Measurements from ENCODE around the gene CAPN13. TPM values are rescaled to one million over a fixed set of nuclear protein-coding genes. Genes with fewer than 3 reads are reported as not detected.

CAPN13 gene
- polyA plus RNA-seq, 1 donor from 2014 or later: not detected

GRCh38 chr2:30763151-30763660 lies 44.0 kb downstream of the CAPN13 start:
- H3K4me1 Mint-ChIP-seq: peaks cover 0 to 2% (median 2%) of the 10 kb centered on the region in 3 donors
- no peak overlapping the region for H3K4me3 Mint-ChIP-seq
- peaks cover 15% of the 10 kb centered on the region for H3K27me3 Mint-ChIP-seq
- no peaks in the 10 kb centered on the region for H3K9me3 Mint-ChIP-seq
- H3K36me3 Mint-ChIP-seq: no peaks in the 10 kb centered on the region
- peak overlapping the region in 1 of 3 donors; percentile 57 for H3K27ac Mint-ChIP-seq

- no peak overlapping the region for H3K27ac Mint-ChIP-seq
- no peak overlapping the region for H3K4me3 Mint-ChIP-seq
- H3K36me3 Mint-ChIP-seq: no peaks in the 10 kb centered on the region
- no peaks in the 10 kb centered on the region for H3K4me1 Mint-ChIP-seq
- H3K27me3 Mint-ChIP-seq: peaks cover 14% of the 10 kb centered on the region
- H3K9me3 Mint-ChIP-seq: no peaks in the 10 kb centered on the region
These were observed 46.0 kb downstream of the CAPN13 start for GRCh38 chr2:30761226-30761625.

- peaks cover 12% of the 10 kb centered on the region for H3K27me3 Mint-ChIP-seq
These were observed 47.8 kb downstream of the CAPN13 start for GRCh38 chr2:30759481-30759880.

GRCh38 chr2:30758191-30758651 lies 49.0 kb downstream of the CAPN13 start:
- Mint-ChIP-seq H3K27ac (peak overlapping the region in 1 of 3 donors; percentile 74), H3K4me3 (no peak overlapping the region), H3K9me3 (no peaks in the 10 kb centered on the region), H3K27me3 (peaks cover 12% of the 10 kb centered on the region), H3K36me3 (no peaks in the 10 kb centered on the region), H3K4me1 (no peaks in the 10 kb centered on the region)

More at GRCh38 chr2:30759481-30759880, 47.8 kb downstream of the CAPN13 start:
- H3K4me1 Mint-ChIP-seq: no peaks in the 10 kb centered on the region
- no peak overlapping the region for H3K27ac Mint-ChIP-seq
- H3K36me3 Mint-ChIP-seq: no peaks in the 10 kb centered on the region
- no peaks in the 10 kb centered on the region for H3K9me3 Mint-ChIP-seq
- H3K4me3 Mint-ChIP-seq: no peak overlapping the region

GRCh38 chr2:30757749-30758148 lies 49.5 kb downstream of the CAPN13 start:
- Mint-ChIP-seq H3K4me1 (no peaks in the 10 kb centered on the region), H3K9me3 (no peaks in the 10 kb centered on the region), H3K27me3 (peaks cover 14% of the 10 kb centered on the region), H3K27ac (peak overlapping the region in 1 of 3 donors; percentile 74), H3K36me3 (no peaks in the 10 kb centered on the region), H3K4me3 (no peak overlapping the region)

GRCh38 chr2:30756971-30757370 lies 50.3 kb downstream of the CAPN13 start:
- Mint-ChIP-seq H3K27ac (peak overlapping the region in 1 of 3 donors; percentile 65), H3K27me3 (peaks cover 18% of the 10 kb centered on the region), H3K36me3 (no peaks in the 10 kb centered on the region), H3K4me1 (no peaks in the 10 kb centered on the region), H3K9me3 (no peaks in the 10 kb centered on the region), H3K4me3 (no peak overlapping the region)

GRCh38 chr2:30756051-30756719 lies 51.1 kb downstream of the CAPN13 start:
- no peaks in the 10 kb centered on the region for H3K9me3 Mint-ChIP-seq
- no peaks in the 10 kb centered on the region for H3K36me3 Mint-ChIP-seq
- H3K27ac Mint-ChIP-seq: peak overlapping the region in 1 of 3 donors; percentile 29
- H3K27me3 Mint-ChIP-seq: peaks cover 18% of the 10 kb centered on the region
- H3K4me1 Mint-ChIP-seq: no peaks in the 10 kb centered on the region
- H3K4me3 Mint-ChIP-seq: no peak overlapping the region

- no peaks in the 10 kb centered on the region for H3K4me1 Mint-ChIP-seq
- no peaks in the 10 kb centered on the region for H3K9me3 Mint-ChIP-seq
- no peak overlapping the region for H3K4me3 Mint-ChIP-seq
- no peaks in the 10 kb centered on the region for H3K36me3 Mint-ChIP-seq
- peaks cover 15% of the 10 kb centered on the region for H3K27me3 Mint-ChIP-seq
- H3K27ac Mint-ChIP-seq: no peak overlapping the region
These were observed 53.6 kb downstream of the CAPN13 start for GRCh38 chr2:30753630-30754029.

GRCh38 chr2:30752811-30753210 lies 54.4 kb downstream of the CAPN13 start:
- Mint-ChIP-seq H3K4me1 (no peaks in the 10 kb centered on the region), H3K27me3 (peaks cover 17% of the 10 kb centered on the region), H3K9me3 (no peaks in the 10 kb centered on the region), H3K36me3 (no peaks in the 10 kb centered on the region), H3K4me3 (no peak overlapping the region), H3K27ac (no peak overlapping the region)

- Mint-ChIP-seq H3K4me3 (no peak overlapping the region), H3K9me3 (no peaks in the 10 kb centered on the region), H3K27me3 (peaks cover 9% of the 10 kb centered on the region), H3K27ac (no peak overlapping the region), H3K4me1 (no peaks in the 10 kb centered on the region), H3K36me3 (no peaks in the 10 kb centered on the region)
These were observed 60.0 kb downstream of the CAPN13 start for GRCh38 chr2:30747206-30747605.

GRCh38 chr2:30744823-30745222 lies 62.4 kb downstream of the CAPN13 start:
- H3K4me1 Mint-ChIP-seq: no peaks in the 10 kb centered on the region
- H3K9me3 Mint-ChIP-seq: no peaks in the 10 kb centered on the region
- H3K27ac Mint-ChIP-seq: no peak overlapping the region
- H3K36me3 Mint-ChIP-seq: no peaks in the 10 kb centered on the region
- H3K27me3 Mint-ChIP-seq: peaks cover 8% of the 10 kb centered on the region
- H3K4me3 Mint-ChIP-seq: no peak overlapping the region

- Mint-ChIP-seq H3K27me3 (peaks cover 6% of the 10 kb centered on the region), H3K9me3 (no peaks in the 10 kb centered on the region), H3K36me3 (no peaks in the 10 kb centered on the region), H3K4me1 (no peaks in the 10 kb centered on the region), H3K4me3 (no peak overlapping the region), H3K27ac (no peak overlapping the region)
These were observed 65.7 kb downstream of the CAPN13 start for GRCh38 chr2:30741576-30741975.

GRCh38 chr2:30738141-30738911 lies 68.9 kb downstream of the CAPN13 start:
- peaks cover 7% of the 10 kb centered on the region for H3K27me3 Mint-ChIP-seq
- H3K27ac Mint-ChIP-seq: no peak overlapping the region
- H3K4me3 Mint-ChIP-seq: no peak overlapping the region
- H3K36me3 Mint-ChIP-seq: no peaks in the 10 kb centered on the region
- H3K4me1 Mint-ChIP-seq: no peaks in the 10 kb centered on the region
- no peaks in the 10 kb centered on the region for H3K9me3 Mint-ChIP-seq

GRCh38 chr2:30737326-30737610 lies 70.0 kb downstream of the CAPN13 start:
- H3K4me3 Mint-ChIP-seq: no peak overlapping the region
- no peaks in the 10 kb centered on the region for H3K4me1 Mint-ChIP-seq
- H3K9me3 Mint-ChIP-seq: no peaks in the 10 kb centered on the region
- peaks cover 7% of the 10 kb centered on the region for H3K27me3 Mint-ChIP-seq
- no peaks in the 10 kb centered on the region for H3K36me3 Mint-ChIP-seq
- H3K27ac Mint-ChIP-seq: no peak overlapping the region

- H3K4me3 Mint-ChIP-seq: peak overlapping the region in 1 of 4 donors; percentile 62
- peaks cover 7% of the 10 kb centered on the region for H3K27me3 Mint-ChIP-seq
- no peak overlapping the region for H3K27ac Mint-ChIP-seq
- no peaks in the 10 kb centered on the region for H3K4me1 Mint-ChIP-seq
- H3K9me3 Mint-ChIP-seq: no peaks in the 10 kb centered on the region
- no peaks in the 10 kb centered on the region for H3K36me3 Mint-ChIP-seq
These were observed 70.6 kb downstream of the CAPN13 start for GRCh38 chr2:30736461-30737325.

All from IgD-negative memory B cell (primary cell).